AG04449 (cell line): ENCODE data around the gene ZMAT5.
A peak's percentile ranks its signal among the peaks of the same experiment; 100 is the strongest.

Experiments
- CTCF ChIA-PET: fragments of 350-600 bp; formaldehyde crosslinking; extraction: SDS; loops from one replicate; lab custom pipeline; 2021; ENCODE audit warnings: antibody characterized with exemption; lab: Yijun Ruan, JAX
- POLR2A ChIA-PET: fragments of 400-600, 350-600 bp; formaldehyde crosslinking; extraction: SDS; loops from one replicate; lab custom pipeline; 2020; ENCODE audit warnings: antibody characterized with exemption, inconsistent platforms; lab: Yijun Ruan, JAX
- DNase-seq: peaks from one replicate; pipeline ENCODE4 v3.0.0-alpha.2; 2010; ENCODE audit warnings: low read depth, low spot score
- H3K4me3 ChIP-seq: 2 replicates; pipeline ENCODE4 v1.5.1; 2011; ENCODE audit warnings: low read depth, mild to moderate bottlenecking, control low read depth, low read length
- CTCF ChIP-seq: IDR thresholded peaks from one replicate; pipeline ENCODE4 v1.5.1; 2011; ENCODE audit warnings: mild to moderate bottlenecking, moderate library complexity, low read length, control low read depth, inconsistent platforms; ENCODE audit not compliant: insufficient read depth; ENCODE audit errors: missing control alignments

The ZMAT5 gene

GRCh38 chr22:29727131-29727523, 39.7 kb downstream of the ZMAT5 start:
- H3K4me3 ChIP-seq, result no peak overlapping the region
- CTCF ChIA-PET, result interaction anchor here (0.7 to 1.8 kb wide), 4 partner anchors 18 to 362 kb away, joined by 3 to 7 read pairs (median 4); no protein-coding TSS in a partner anchor
- no peak for DNase-seq
- TF ChIP-seq CTCF, result peak; percentile 69
- POLR2A ChIA-PET, result no interaction called here

GRCh38 chr22:29726512-29727130, 40.2 kb downstream of the ZMAT5 start:
- ChIA-PET CTCF (interaction anchor here (0.7 to 1.8 kb wide), 4 partner anchors 18 to 362 kb away, joined by 3 to 7 read pairs (median 4); no protein-coding TSS in a partner anchor), POLR2A (interaction anchor here (0.5 kb wide), 1 partner anchor 18 kb away, joined by 3 read pairs; no protein-coding TSS in a partner anchor)
- no peak for DNase-seq
- no peak for TF ChIP-seq CTCF
- H3K4me3 ChIP-seq, result no peak overlapping the region

GRCh38 chr22:29726106-29726505, 40.7 kb downstream of the ZMAT5 start:
- H3K4me3 ChIP-seq, result no peak overlapping the region
- DNase-seq, result no peak
- POLR2A ChIA-PET, result interaction anchor here (0.5 kb wide), 1 partner anchor 17 kb away, joined by 3 read pairs; no protein-coding TSS in a partner anchor
- TF ChIP-seq CTCF, result no peak
- CTCF ChIA-PET, result interaction anchor here (0.8 to 1.8 kb wide), 3 partner anchors 19 to 363 kb away, joined by 4 to 7 read pairs (median 4); no protein-coding TSS in a partner anchor

GRCh38 chr22:29724843-29725242, 42.0 kb downstream of the ZMAT5 start:
- no peak for DNase-seq
- no peak for TF ChIP-seq CTCF
- H3K4me3 ChIP-seq, result no peak overlapping the region
- POLR2A ChIA-PET, result no interaction called here
- CTCF ChIA-PET, result interaction anchor here (0.9 to 1.8 kb wide), 2 partner anchors 280 to 364 kb away, joined by 4 to 7 read pairs; no protein-coding TSS in a partner anchor

- no peak for DNase-seq
- no peak for TF ChIP-seq CTCF
- H3K4me3 ChIP-seq, result no peak overlapping the region
- CTCF ChIA-PET, result interaction anchor here (1.2 to 1.8 kb wide), 2 partner anchors 27 to 365 kb away, joined by 3 to 7 read pairs; no protein-coding TSS in a partner anchor
- POLR2A ChIA-PET, result no interaction called here
These were observed 43.0 kb downstream of the ZMAT5 start for GRCh38 chr22:29723766-29724165.

GRCh38 chr22:29722587-29722986, 44.2 kb downstream of the ZMAT5 start:
- no peak for TF ChIP-seq CTCF
- POLR2A ChIA-PET, result no interaction called here
- CTCF ChIA-PET, result interaction anchor here (0.8 to 1.0 kb wide), 2 partner anchors 11 to 281 kb away, joined by 3 to 4 read pairs; no protein-coding TSS in a partner anchor

More at GRCh38 chr22:29722587-29722986, 44.2 kb downstream of the ZMAT5 start:
- DNase-seq, result no peak
- H3K4me3 ChIP-seq, result no peak overlapping the region
